MM.1S (cell line): ENCODE measurements around the gene SRSF6.

Experiments used
- DNase-seq: peaks from one replicate; pipeline ENCODE4 v3.0.0-alpha.2; 2015
- H2AFZ ChIP-seq: fragments of 300-600 bp; sonication (generic); 2 replicates; pipeline ENCODE4 v1.6.0; 2016; ENCODE audit warnings: antibody characterized with exemption, low read length
- H3F3A ChIP-seq: fragments of 300-600 bp; sonication (generic); 2 replicates; pipeline ENCODE4 v1.6.1; 2016; ENCODE audit warnings: mild to moderate bottlenecking, antibody characterized with exemption, low read length, moderate library complexity, mixed read lengths; ENCODE audit not compliant: insufficient read depth
- H3K27ac ChIP-seq: fragments of 300-600 bp; sonication (generic); 2 replicates; pipeline ENCODE4 v1.5.1; 2016; ENCODE audit warnings: mild to moderate bottlenecking, low read length
- H3K27me3 ChIP-seq: fragments of 300-600 bp; sonication (generic); replicated peaks from 2 replicates; pipeline ENCODE4 v1.6.0; 2016; ENCODE audit warnings: low read length; ENCODE audit not compliant: insufficient read depth
- H3K36me3 ChIP-seq: fragments of 300-600 bp; sonication (generic); replicated peaks from 2 replicates; pipeline ENCODE4 v1.6.1; 2016; ENCODE audit warnings: mild to moderate bottlenecking, low read length, mixed read lengths; ENCODE audit not compliant: insufficient read depth
- H3K4me1 ChIP-seq: fragments of 300-600 bp; sonication (generic); 2 replicates; pipeline ENCODE4 v1.6.1; 2016; ENCODE audit warnings: low read length, mixed read lengths
- H3K4me2 ChIP-seq: fragments of 300-600 bp; sonication (generic); 2 replicates; pipeline ENCODE4 v1.6.0; 2016; ENCODE audit warnings: low read depth, low read length
- H3K4me3 ChIP-seq: fragments of 300-600 bp; sonication (generic); 2 replicates; pipeline ENCODE4 v1.5.1; 2016; ENCODE audit warnings: low read length, mixed read lengths
- H3K79me2 ChIP-seq: fragments of 300-600 bp; sonication (generic); 2 replicates; pipeline ENCODE4 v1.6.1; 2016; ENCODE audit warnings: mixed run types, low read length, mixed read lengths
- H3K9ac ChIP-seq: fragments of 300-600 bp; sonication (generic); 2 replicates; pipeline ENCODE4 v1.6.1; 2016; ENCODE audit warnings: low read length, mixed read lengths
- H3K9me2 ChIP-seq: fragments of 300-600 bp; sonication (generic); replicated peaks from 2 replicates; pipeline ENCODE4 v1.6.1; 2016; ENCODE audit warnings: mild to moderate bottlenecking, low read length, mixed read lengths; ENCODE audit not compliant: insufficient read depth
- H3K9me3 ChIP-seq: fragments of 300-600 bp; sonication (generic); replicated peaks from 2 replicates; pipeline ENCODE4 v1.6.1; 2016; ENCODE audit warnings: mild to moderate bottlenecking, low read length, mixed read lengths; ENCODE audit not compliant: insufficient read depth
- H4K20me1 ChIP-seq: fragments of 300-600 bp; sonication (generic); 2 replicates; pipeline ENCODE4 v1.6.1; 2016; ENCODE audit warnings: mild to moderate bottlenecking, low read length, moderate library complexity, mixed read lengths; ENCODE audit not compliant: insufficient read depth
- EZH2 ChIP-seq: fragments of 300-600 bp; sonication (generic); optimal IDR thresholded peaks from 2 replicates; pipeline ENCODE3; 2017; ENCODE audit warnings: low read depth, mild to moderate bottlenecking, antibody characterized with exemption, low read length, mixed read lengths
- EZH2phosphoT487 ChIP-seq: fragments of 300-600 bp; sonication (generic); IDR thresholded peaks from 2 replicates; pipeline ENCODE4 v1.6.1; 2018; ENCODE audit warnings: antibody characterized with exemption, low read length
- TF ChIP-seq, protein P1 (sequence below): fragments of 300-600 bp; sonication (generic); IDR thresholded peaks from 2 replicates; pipeline ENCODE4 v1.5.1; 2016; ENCODE audit warnings: antibody characterized with exemption, low read length, mixed read lengths

SRSF6 gene

DNA sequence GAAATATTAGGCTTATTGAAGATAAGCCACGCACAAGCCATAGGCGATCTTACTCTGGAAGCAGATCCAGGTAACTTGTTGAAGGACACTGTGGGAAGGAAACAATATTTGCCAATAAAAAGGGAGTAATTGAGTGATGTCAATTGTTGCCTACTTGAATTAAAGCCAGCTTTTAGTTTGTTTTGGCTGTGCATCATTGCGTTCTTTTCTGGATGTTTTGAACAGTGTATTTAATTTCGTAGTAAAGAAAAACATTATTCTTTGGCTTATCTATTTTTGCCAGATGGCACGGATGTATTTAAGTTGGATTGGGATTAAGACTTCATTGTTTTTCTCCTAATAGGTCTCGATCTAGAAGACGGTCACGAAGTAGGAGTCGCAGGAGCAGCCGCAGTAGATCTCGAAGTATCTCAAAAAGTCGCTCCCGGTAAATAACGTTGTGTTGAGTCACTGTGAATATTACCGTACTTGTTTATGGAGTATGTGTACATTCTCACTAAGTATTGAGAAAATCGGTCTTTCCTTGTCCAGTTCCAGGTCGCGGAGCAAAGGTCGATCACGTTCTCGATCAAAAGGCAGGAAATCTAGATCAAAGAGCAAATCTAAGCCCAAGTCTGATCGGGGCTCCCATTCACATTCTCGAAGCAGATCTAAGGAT lies 2.6 kb downstream of the SRSF6 start:
- H3K79me2 ChIP-seq, result peaks cover 58% of the 10 kb centered on the region
- H2AFZ ChIP-seq, result no peak overlapping the region
- TF ChIP-seq, protein P1, sequence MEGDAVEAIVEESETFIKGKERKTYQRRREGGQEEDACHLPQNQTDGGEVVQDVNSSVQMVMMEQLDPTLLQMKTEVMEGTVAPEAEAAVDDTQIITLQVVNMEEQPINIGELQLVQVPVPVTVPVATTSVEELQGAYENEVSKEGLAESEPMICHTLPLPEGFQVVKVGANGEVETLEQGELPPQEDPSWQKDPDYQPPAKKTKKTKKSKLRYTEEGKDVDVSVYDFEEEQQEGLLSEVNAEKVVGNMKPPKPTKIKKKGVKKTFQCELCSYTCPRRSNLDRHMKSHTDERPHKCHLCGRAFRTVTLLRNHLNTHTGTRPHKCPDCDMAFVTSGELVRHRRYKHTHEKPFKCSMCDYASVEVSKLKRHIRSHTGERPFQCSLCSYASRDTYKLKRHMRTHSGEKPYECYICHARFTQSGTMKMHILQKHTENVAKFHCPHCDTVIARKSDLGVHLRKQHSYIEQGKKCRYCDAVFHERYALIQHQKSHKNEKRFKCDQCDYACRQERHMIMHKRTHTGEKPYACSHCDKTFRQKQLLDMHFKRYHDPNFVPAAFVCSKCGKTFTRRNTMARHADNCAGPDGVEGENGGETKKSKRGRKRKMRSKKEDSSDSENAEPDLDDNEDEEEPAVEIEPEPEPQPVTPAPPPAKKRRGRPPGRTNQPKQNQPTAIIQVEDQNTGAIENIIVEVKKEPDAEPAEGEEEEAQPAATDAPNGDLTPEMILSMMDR, result no peak
- TF ChIP-seq EZH2phosphoT487, result no peak
- TF ChIP-seq EZH2, result no peak
- H3K9me3 ChIP-seq, result no peaks in the 10 kb centered on the region
- no peaks in the 10 kb centered on the region for H3K27me3 ChIP-seq
- no peak overlapping the region for H3K9ac ChIP-seq
- peaks cover 29% of the 10 kb centered on the region for H3K36me3 ChIP-seq
- peaks cover 20% of the 10 kb centered on the region for H3F3A ChIP-seq
- H3K4me2 ChIP-seq, result no peak overlapping the region
- H3K9me2 ChIP-seq, result no peaks in the 10 kb centered on the region
- peaks cover 7% of the 10 kb centered on the region; the same call in 1 of the 2 replicates for H3K4me1 ChIP-seq
- H3K4me3 ChIP-seq, result no peak overlapping the region
- H3K27ac ChIP-seq, result no peak overlapping the region
- peaks cover 14% of the 10 kb centered on the region for H4K20me1 ChIP-seq
- no peak for DNase-seq

DNA sequence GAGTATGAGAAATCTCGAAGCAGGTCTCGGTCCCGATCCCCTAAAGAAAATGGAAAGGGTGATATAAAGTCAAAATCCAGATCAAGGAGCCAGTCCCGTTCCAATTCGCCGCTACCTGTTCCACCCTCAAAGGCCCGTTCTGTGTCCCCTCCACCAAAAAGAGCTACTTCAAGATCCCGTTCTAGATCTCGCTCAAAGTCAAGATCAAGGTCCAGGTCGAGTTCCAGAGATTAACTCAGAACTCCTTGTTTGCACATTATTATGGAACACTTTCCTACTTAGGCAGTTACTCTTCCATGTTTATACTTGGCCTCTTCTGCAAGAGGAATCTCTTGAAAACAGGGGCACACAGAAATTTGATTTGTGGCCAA lies 3.1 kb downstream of the SRSF6 start:
- peaks cover 20% of the 10 kb centered on the region for H3F3A ChIP-seq
- DNase-seq, result no peak
- H3K4me1 ChIP-seq, result peaks cover 7% of the 10 kb centered on the region; the same call in 1 of the 2 replicates
- H3K4me3 ChIP-seq, result no peak overlapping the region
- no peak for TF ChIP-seq EZH2phosphoT487
- TF ChIP-seq, protein P1, result no peak
- no peak for TF ChIP-seq EZH2
- no peaks in the 10 kb centered on the region for H3K9me2 ChIP-seq
- H3K36me3 ChIP-seq, result peaks cover 29% of the 10 kb centered on the region
- no peak overlapping the region for H3K27ac ChIP-seq
- peaks cover 58% of the 10 kb centered on the region for H3K79me2 ChIP-seq
- no peak overlapping the region for H3K9ac ChIP-seq
- no peaks in the 10 kb centered on the region for H3K9me3 ChIP-seq
- H3K4me2 ChIP-seq, result no peak overlapping the region
- no peaks in the 10 kb centered on the region for H3K27me3 ChIP-seq
- H2AFZ ChIP-seq, result no peak overlapping the region
- peaks cover 14% of the 10 kb centered on the region for H4K20me1 ChIP-seq

DNA sequence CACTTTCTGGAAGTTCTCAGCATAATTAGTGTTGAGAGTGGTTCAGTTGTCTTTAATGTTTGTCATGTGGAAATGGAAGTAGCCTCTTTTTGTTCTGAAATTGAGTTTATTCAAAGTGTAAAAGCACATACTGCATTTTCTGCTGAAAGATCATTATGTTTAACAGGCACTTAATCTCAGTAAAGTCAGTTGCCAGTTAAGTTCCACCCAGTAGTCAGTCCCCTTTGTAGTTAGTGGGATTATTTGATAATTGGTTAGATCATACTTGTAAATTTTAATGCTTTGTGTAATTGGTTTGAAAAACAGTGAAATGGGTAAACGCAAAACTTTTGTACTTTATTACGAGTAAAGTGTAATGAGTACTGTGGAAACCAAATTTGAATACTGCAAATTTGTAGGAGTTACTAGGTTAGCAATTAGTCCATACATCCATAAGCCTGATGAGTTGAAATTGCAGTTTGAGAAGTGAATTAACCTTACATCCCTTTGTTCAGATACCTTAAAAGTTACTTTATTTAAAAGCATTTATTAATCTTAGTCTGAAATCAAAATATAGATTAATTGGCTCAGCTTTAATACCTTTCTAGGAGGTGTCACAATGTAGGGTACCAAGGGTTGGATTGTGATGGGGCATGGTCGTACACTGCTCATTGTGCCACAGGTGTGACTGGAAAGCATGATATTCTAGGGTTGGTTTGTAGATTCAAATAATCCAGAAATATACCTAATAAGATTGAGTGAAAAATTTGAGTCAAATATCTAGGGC lies 4.4 kb downstream of the SRSF6 start:
- no peak overlapping the region for H3K4me3 ChIP-seq
- no peaks in the 10 kb centered on the region for H3K27me3 ChIP-seq
- no peak overlapping the region for H3K9ac ChIP-seq
- peaks cover 14% of the 10 kb centered on the region for H4K20me1 ChIP-seq
- H3K9me3 ChIP-seq, result no peaks in the 10 kb centered on the region
- H3K27ac ChIP-seq, result no peak overlapping the region
- peaks cover 7% of the 10 kb centered on the region; the same call in 1 of the 2 replicates for H3K4me1 ChIP-seq
- TF ChIP-seq EZH2phosphoT487, result no peak
- TF ChIP-seq, protein P1, result no peak
- no peak for TF ChIP-seq EZH2
- no peak overlapping the region for H3K4me2 ChIP-seq
- peaks cover 58% of the 10 kb centered on the region for H3K79me2 ChIP-seq
- DNase-seq, result no peak
- peaks cover 29% of the 10 kb centered on the region for H3K36me3 ChIP-seq
- H2AFZ ChIP-seq, result no peak overlapping the region
- H3K9me2 ChIP-seq, result no peaks in the 10 kb centered on the region
- peaks cover 16% of the 10 kb centered on the region for H3F3A ChIP-seq
